Hepatocyte (in vitro differentiated cells): ENCODE data around the gene PSMC5. TPM values are rescaled to one million over a fixed set of nuclear protein-coding genes. Genes with fewer than 3 reads are reported as not detected.

Source experiments
- DNase-seq: peaks from one replicate; pipeline ENCODE4 v3.0.0-alpha.2; 2016; ENCODE audit warnings: low spot score
- H2AFZ ChIP-seq: fragments of 200-600 bp; sonication (generic); 2 replicates; pipeline ENCODE4 v1.6.0; 2016; ENCODE audit warnings: antibody characterized with exemption, mild to moderate bottlenecking
- H3K27ac ChIP-seq: fragments of 200-600 bp; sonication (generic); 2 replicates; pipeline ENCODE4 v1.5.1; 2016; ENCODE audit warnings: mild to moderate bottlenecking
- H3K27me3 ChIP-seq: fragments of 200-600 bp; sonication (generic); 2 replicates; pipeline ENCODE4 v1.6.1; 2016
- H3K36me3 ChIP-seq: fragments of 200-600 bp; sonication (generic); replicated peaks from 2 replicates; pipeline ENCODE4 v1.5.1; 2016; ENCODE audit warnings: low read depth; ENCODE audit not compliant: insufficient read depth
- H3K4me1 ChIP-seq: fragments of 200-600 bp; sonication (generic); 2 replicates; pipeline ENCODE4 v1.5.1; 2016; ENCODE audit warnings: mild to moderate bottlenecking, moderate library complexity; ENCODE audit not compliant: insufficient read depth
- H3K4me2 ChIP-seq: fragments of 200-600 bp; sonication (generic); 2 replicates; pipeline ENCODE4 v1.6.0; 2016
- H3K4me3 ChIP-seq: fragments of 200-600 bp; sonication (generic); 2 replicates; pipeline ENCODE4 v1.5.1; 2016; ENCODE audit warnings: mild to moderate bottlenecking
- H3K79me2 ChIP-seq: fragments of 200-600 bp; sonication (generic); 2 replicates; pipeline ENCODE4 v1.6.0; 2017; ENCODE audit warnings: mild to moderate bottlenecking
- H3K9me2 ChIP-seq: fragments of 200-600 bp; sonication (generic); replicated peaks from 2 replicates; pipeline ENCODE4 v1.6.0; 2017; ENCODE audit warnings: mild to moderate bottlenecking; ENCODE audit not compliant: insufficient read depth
- H3K9me3 ChIP-seq: fragments of 200-600 bp; sonication (generic); 2 replicates; pipeline ENCODE4 v1.5.1; 2016; ENCODE audit warnings: low read depth, mild to moderate bottlenecking
- H4K20me1 ChIP-seq: fragments of 200-600 bp; sonication (generic); 2 replicates; pipeline ENCODE4 v1.6.0; 2016; ENCODE audit warnings: mild to moderate bottlenecking; ENCODE audit not compliant: insufficient read depth, poor library complexity, severe bottlenecking
- CTCF ChIP-seq: fragments of 200-600 bp; sonication (generic); IDR thresholded peaks from 2 replicates; pipeline ENCODE4 v1.5.1; 2016; ENCODE audit warnings: antibody characterized with exemption, mild to moderate bottlenecking; ENCODE audit not compliant: poor library complexity
- EZH2 ChIP-seq: fragments of 200-600 bp; sonication (generic); IDR thresholded peaks from 2 replicates; pipeline ENCODE4 v1.6.1; 2016; ENCODE audit warnings: antibody characterized with exemption, mild to moderate bottlenecking, borderline replicate concordance
- EZH2phosphoT487 ChIP-seq: fragments of 200-600 bp; sonication (generic); IDR thresholded peaks from one replicate; pipeline ENCODE4 v1.6.1; 2018; ENCODE audit warnings: antibody characterized with exemption, mild to moderate bottlenecking, low read depth, moderate library complexity; ENCODE audit not compliant: unreplicated experiment, severe bottlenecking
- WGBS: methylation state at CpG from one replicate; pipeline ENCODE4 v1.1.6; 2016; ENCODE audit warnings: low lambda C conversion rate; ENCODE audit errors: missing lambda C conversion rate; 5-methylcytosine and 5-hydroxymethylcytosine counted together
- polyA plus RNA-seq: library from polyadenylated mRNA; unstranded; fragments of >200 nt; fragmentation: Nextera tagmentation; extraction: Ambion mirVana; gene quantifications from 2 replicates; pipeline ENCODE4 v1.2.1, GENCODE V29; 2016
- total RNA-seq: library from RNA; depleted of rRNA; stranded (reverse); fragments of >200 nt; gene quantifications from 2 replicates; pipeline ENCODE4 v1.2.3, GENCODE V29; 2014

PSMC5 gene
- total and polyA plus RNA-seq, 2 experiments from 2014 or later: 46.6 to 132 TPM

- Histone ChIP-seq H3K4me3 (no peak overlapping the region), H3K79me2 (peaks cover 69% of the 10 kb centered on the region), H3K9me2 (no peaks in the 10 kb centered on the region), H3K9me3 (no peaks in the 10 kb centered on the region), H3K27me3 (no peaks in the 10 kb centered on the region), H4K20me1 (peaks cover 31% of the 10 kb centered on the region), H3K4me1 (peaks cover 36% of the 10 kb centered on the region), H3K27ac (peak overlapping the region; percentile 88), H2AFZ (no peak overlapping the region), H3K36me3 (no peaks in the 10 kb centered on the region), H3K4me2 (peak overlapping the region; percentile 94)
- WGBS: 46% methylated on average over 7 of the region's 7 CpGs
- peak; percentile 64 for DNase-seq
- TF ChIP-seq EZH2 (no peak), EZH2phosphoT487 (no peak), CTCF (no peak)
These were observed 11.5 kb downstream of the PSMC5 start for GRCh38 chr17:63838631-63839171.

- Histone ChIP-seq H3K4me3 (peak overlapping the region; percentile 92), H2AFZ (no peak overlapping the region), H3K27me3 (no peaks in the 10 kb centered on the region), H3K9me2 (no peaks in the 10 kb centered on the region), H3K4me1 (peaks cover 36% of the 10 kb centered on the region), H3K9me3 (no peaks in the 10 kb centered on the region), H3K4me2 (peak overlapping the region; percentile 94), H3K79me2 (peaks cover 63% of the 10 kb centered on the region), H4K20me1 (peaks cover 31% of the 10 kb centered on the region), H3K27ac (peak overlapping the region; percentile 88), H3K36me3 (no peaks in the 10 kb centered on the region)
- TF ChIP-seq EZH2phosphoT487 (no peak), CTCF (no peak), EZH2 (no peak)
- 75% methylated on average over 4 of the region's 4 CpGs for WGBS
- no peak for DNase-seq
These were observed 13.5 kb downstream of the PSMC5 start for GRCh38 chr17:63840591-63841349.

- Histone ChIP-seq H2AFZ (peak overlapping the region; percentile 50), H3K4me2 (peak overlapping the region; percentile 94), H4K20me1 (peaks cover 31% of the 10 kb centered on the region), H3K9me3 (no peaks in the 10 kb centered on the region), H3K27me3 (no peaks in the 10 kb centered on the region), H3K79me2 (peaks cover 56% of the 10 kb centered on the region), H3K4me3 (peak overlapping the region; percentile 92), H3K9me2 (no peaks in the 10 kb centered on the region), H3K36me3 (no peaks in the 10 kb centered on the region), H3K27ac (peak overlapping the region; percentile 88), H3K4me1 (peaks cover 36% of the 10 kb centered on the region)
- DNase-seq: peak; percentile 75
- 7% methylated on average over 26 of the region's 26 CpGs for WGBS
- no peak for TF ChIP-seq CTCF
These were observed 14.3 kb downstream of the PSMC5 start for GRCh38 chr17:63841350-63842172.
